HG03457 (cell line): ENCODE measurements around the gene ST7.
"Not testable (repeated sequence)": the region's sequence is repeated elsewhere in the genome, so short reads cannot be mapped to it uniquely, and the experiment has no call there.

Experiments used
- ATAC-seq: cut with Tn5 transposase; IDR thresholded peaks from one replicate; pipeline ENCODE4 v1.9.1; 2021; ENCODE audit warnings: moderate number of reproducible peaks; ENCODE audit not compliant: unreplicated experiment

ST7 gene

DNA sequence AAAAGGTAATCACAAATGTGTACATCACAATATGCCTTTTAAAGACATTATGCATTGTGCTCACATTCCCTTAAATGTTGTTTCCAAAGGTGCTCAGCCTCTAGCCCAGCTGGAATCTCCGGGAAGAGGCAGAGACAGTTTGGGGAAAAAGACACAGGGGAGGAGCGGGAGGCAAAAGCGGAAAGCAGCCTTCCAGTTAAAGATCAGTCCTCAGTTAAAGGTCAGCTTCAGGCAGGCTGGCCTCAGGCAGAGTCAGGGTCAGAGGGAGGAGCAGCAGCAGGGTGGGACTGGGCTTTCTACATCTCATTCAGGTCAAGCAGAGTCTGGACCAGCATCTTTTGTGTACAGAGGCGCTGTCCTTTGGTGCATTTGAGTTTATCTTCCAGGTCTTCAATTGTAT is 18.6 kb downstream of the ST7 start:
- ATAC-seq, result no peak

GRCh38 chr7:116975024-116975423 is 21.7 kb downstream of the ST7 start:
- not testable (repeated sequence) for ATAC-seq

DNA sequence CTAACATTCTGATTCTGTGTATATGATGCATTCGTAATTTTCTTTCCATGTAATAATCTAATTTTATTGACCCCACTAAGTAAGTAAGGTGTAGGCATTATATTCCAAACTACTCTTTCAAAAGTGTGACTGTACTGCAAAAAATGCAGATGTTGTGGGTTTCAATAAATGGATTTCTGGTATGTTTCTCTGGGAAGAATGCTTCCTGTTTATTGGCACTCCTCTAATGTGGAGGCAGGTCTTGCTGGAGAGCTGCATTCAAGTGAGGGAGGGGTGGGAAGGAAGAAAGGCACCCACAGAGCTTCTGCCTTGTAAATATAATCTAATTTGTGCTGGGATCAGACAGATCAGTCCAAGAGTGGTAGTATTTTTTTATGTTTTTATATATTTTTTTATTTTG is 23.9 kb downstream of the ST7 start:
- ATAC-seq, result no peak

GRCh38 chr7:116978006-116978405 is 24.7 kb downstream of the ST7 start:
- no peak for ATAC-seq

DNA sequence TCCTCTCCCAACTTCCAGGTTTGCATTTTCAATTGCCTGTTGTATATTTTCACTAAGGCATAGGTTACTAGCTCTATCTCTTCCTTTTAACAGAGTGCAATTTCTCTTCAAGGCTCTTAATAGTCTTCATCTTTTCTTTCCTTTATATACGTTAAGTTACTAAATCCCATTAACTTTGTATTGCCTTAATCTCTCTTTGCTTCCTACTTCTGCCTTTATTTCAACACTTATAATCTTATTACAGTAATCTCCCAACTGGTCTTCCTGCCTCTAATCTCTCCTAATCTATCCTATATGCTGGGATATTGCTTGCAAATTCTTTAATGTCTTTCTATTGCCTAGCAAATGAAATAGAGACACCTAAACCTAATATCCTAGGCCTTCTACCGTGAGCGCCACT is 26.1 kb downstream of the ST7 start:
- ATAC-seq, result no peak

- ATAC-seq, result no peak
These were observed 27.1 kb downstream of the ST7 start for GRCh38 chr7:116980354-116980753.

DNA sequence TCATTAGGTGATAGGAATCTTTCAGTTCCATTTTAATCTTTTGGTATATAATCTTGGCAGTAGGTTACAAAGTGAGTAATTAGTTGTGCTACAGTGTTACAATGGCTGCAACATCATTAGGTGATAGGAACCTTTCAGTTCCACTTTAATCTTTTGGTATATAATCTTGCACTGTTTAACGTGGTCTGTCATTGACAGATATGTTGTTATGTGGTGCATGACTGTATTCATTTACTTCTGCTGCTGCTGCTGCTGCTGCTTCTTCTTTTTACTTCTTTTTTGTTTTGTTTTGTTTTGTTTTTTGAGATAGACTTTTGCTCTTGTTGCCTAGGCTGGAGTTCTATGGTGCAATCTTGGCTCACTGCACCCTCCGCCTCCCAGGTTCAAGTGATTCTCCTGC is 28.6 kb downstream of the ST7 start:
- ATAC-seq, result no peak

- no peak for ATAC-seq
These were observed 31.2 kb downstream of the ST7 start for GRCh38 chr7:116984511-116984910.

GRCh38 chr7:116984917-116985316 is 31.6 kb downstream of the ST7 start:
- no peak for ATAC-seq

GRCh38 chr7:116985575-116985974 is 32.3 kb downstream of the ST7 start:
- no peak for ATAC-seq

GRCh38 chr7:116986611-116987565 is 33.6 kb downstream of the ST7 start:
- ATAC-seq, result no peak

GRCh38 chr7:116988363-116988989 is 35.2 kb downstream of the ST7 start:
- no peak for ATAC-seq

DNA sequence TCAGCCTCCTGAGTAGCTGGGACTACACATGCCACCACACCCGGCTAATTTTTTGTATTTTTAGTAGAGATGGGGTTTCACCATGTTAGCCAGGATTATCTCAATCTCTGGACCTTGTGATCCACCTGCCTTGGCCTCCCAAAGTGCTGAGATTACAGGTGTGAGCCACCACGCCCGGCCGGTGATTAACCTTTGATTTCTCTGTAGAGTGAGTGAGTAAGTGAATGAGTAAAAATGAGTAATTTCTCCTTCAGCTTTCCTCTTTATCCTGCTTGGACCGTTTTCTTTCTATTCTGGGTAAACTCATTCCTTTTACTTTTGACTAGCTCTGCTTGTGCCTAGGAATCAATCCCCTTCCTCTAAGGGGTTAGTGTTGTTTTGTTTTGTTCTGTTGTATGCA is 36.8 kb downstream of the ST7 start:
- no peak for ATAC-seq

DNA sequence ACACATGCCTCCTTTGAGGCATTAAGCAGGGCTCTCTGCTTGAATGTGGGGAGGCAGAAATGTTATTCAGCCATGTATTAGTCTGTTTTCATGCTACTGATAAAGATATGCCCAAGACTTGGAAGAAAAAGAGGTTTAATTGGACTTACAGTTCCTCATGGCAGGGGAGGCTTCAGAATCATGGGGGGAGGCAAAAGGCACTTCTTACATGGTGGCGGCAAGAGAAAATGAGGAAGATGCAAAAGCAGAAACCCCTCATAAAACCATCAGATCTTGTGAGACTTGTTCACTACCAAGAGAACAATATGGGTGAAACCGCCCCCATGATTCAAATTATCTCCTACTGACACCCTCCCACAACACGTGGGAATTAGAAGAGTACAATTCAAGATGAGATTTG is 37.9 kb downstream of the ST7 start:
- ATAC-seq, result no peak

- no peak for ATAC-seq
These were observed 41.3 kb downstream of the ST7 start for GRCh38 chr7:116994611-116995010.

GRCh38 chr7:116997972-116998371 is 44.7 kb downstream of the ST7 start:
- ATAC-seq, result no peak

GRCh38 chr7:116998567-116999175 is 45.4 kb downstream of the ST7 start:
- ATAC-seq, result no peak

GRCh38 chr7:116999311-116999710 is 46.0 kb downstream of the ST7 start:
- no peak for ATAC-seq

- ATAC-seq, result no peak
These were observed 48.0 kb downstream of the ST7 start for GRCh38 chr7:117001283-117001682.

DNA sequence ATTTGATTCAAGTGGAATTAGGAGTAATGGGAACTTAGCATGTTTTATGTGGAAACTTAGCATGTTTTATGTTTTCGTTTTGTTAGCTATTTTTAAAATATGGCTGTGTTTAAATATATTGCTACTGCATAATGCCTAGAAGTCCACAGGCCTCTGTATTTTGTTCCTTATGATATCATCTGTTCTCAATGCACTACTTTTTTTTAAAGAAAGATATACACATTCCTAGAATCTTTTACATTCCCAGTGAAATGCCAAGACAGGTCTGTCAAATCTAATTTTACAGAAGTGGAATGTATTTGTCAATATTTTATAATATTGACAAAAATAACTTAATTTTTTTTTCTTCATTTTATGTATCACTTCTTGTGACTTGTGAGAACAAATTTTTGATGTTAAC is 51.6 kb downstream of the ST7 start:
- ATAC-seq, result no peak

- ATAC-seq, result no peak
These were observed 52.1 kb downstream of the ST7 start for GRCh38 chr7:117005449-117005848.
